Ishikawa (cell line): Measurements from ENCODE around the gene HOXD13.

Experiments
- CEBPB ChIP-seq: IDR thresholded peaks from 2 replicates; pipeline ENCODE4 v1.6.1; 2012
- CREB1 ChIP-seq: IDR thresholded peaks from 2 replicates; pipeline ENCODE4 v1.6.1; 2012; ENCODE audit warnings: low read depth
- EGR1 ChIP-seq: IDR thresholded peaks from 2 replicates; pipeline ENCODE4 v1.6.1; 2012
- EP300 ChIP-seq: IDR thresholded peaks from 2 replicates; pipeline ENCODE4 v1.6.1; 2012; ENCODE audit warnings: borderline replicate concordance
- FOXM1 ChIP-seq: IDR thresholded peaks from 2 replicates; pipeline ENCODE4 v1.6.1; 2012; ENCODE audit warnings: low read depth, borderline replicate concordance
- MAX ChIP-seq: IDR thresholded peaks from 2 replicates; pipeline ENCODE4 v1.6.1; 2012
- NFIC ChIP-seq: IDR thresholded peaks from 2 replicates; pipeline ENCODE4 v1.6.1; 2012
- RAD21 ChIP-seq: IDR thresholded peaks from 2 replicates; pipeline ENCODE4 v1.6.1; 2012; ENCODE audit warnings: low read depth
- REST ChIP-seq: IDR thresholded peaks from 2 replicates; pipeline ENCODE4 v1.6.1; 2012; ENCODE audit warnings: low read depth, mild to moderate bottlenecking
- TAF1 ChIP-seq: IDR thresholded peaks from 2 replicates; pipeline ENCODE4 v1.6.1; 2012; ENCODE audit warnings: low read depth, mild to moderate bottlenecking
- TCF12 ChIP-seq: IDR thresholded peaks from 2 replicates; pipeline ENCODE4 v1.6.1; 2012; ENCODE audit warnings: low read depth
- TEAD4 ChIP-seq: IDR thresholded peaks from 2 replicates; pipeline ENCODE4 v1.6.1; 2012
- YY1 ChIP-seq: IDR thresholded peaks from 2 replicates; pipeline ENCODE4 v1.6.1; 2012; ENCODE audit warnings: low read depth
- ZBTB7A ChIP-seq: IDR thresholded peaks from 2 replicates; pipeline ENCODE4 v1.6.1; 2012; ENCODE audit warnings: low read depth
- TF ChIP-seq, protein P1 (sequence below): IDR thresholded peaks from 2 replicates; pipeline ENCODE4 v1.6.1; 2012

The HOXD13 gene

DNA sequence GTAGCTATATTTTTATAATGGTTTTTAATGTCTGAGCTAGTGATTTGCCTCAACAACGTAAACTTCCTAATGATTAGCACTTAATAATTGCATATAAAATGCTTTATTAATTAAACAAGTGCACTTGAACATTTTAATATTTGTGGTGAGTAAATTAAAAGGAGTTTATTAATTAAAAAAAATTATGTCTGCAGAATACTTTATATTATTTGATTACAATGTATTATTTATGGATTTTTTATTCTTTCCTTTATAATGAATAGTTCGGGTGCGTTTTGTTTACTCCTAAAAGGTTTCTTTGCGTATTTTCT is 39.3 kb downstream of the HOXD13 start:
- no peak for TF ChIP-seq CEBPB
- TF ChIP-seq YY1: no peak
- TF ChIP-seq TAF1: no peak
- no peak for TF ChIP-seq CREB1
- TF ChIP-seq EP300: no peak
- TF ChIP-seq REST: no peak
- TF ChIP-seq FOXM1: no peak
- no peak for TF ChIP-seq NFIC
- no peak for TF ChIP-seq TCF12
- TF ChIP-seq ZBTB7A: no peak
- no peak for TF ChIP-seq RAD21
- TF ChIP-seq MAX: no peak
- TF ChIP-seq TEAD4: no peak
- TF ChIP-seq, protein P1, sequence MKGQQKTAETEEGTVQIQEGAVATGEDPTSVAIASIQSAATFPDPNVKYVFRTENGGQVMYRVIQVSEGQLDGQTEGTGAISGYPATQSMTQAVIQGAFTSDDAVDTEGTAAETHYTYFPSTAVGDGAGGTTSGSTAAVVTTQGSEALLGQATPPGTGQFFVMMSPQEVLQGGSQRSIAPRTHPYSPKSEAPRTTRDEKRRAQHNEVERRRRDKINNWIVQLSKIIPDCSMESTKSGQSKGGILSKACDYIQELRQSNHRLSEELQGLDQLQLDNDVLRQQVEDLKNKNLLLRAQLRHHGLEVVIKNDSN: no peak
- no peak for TF ChIP-seq EGR1

DNA sequence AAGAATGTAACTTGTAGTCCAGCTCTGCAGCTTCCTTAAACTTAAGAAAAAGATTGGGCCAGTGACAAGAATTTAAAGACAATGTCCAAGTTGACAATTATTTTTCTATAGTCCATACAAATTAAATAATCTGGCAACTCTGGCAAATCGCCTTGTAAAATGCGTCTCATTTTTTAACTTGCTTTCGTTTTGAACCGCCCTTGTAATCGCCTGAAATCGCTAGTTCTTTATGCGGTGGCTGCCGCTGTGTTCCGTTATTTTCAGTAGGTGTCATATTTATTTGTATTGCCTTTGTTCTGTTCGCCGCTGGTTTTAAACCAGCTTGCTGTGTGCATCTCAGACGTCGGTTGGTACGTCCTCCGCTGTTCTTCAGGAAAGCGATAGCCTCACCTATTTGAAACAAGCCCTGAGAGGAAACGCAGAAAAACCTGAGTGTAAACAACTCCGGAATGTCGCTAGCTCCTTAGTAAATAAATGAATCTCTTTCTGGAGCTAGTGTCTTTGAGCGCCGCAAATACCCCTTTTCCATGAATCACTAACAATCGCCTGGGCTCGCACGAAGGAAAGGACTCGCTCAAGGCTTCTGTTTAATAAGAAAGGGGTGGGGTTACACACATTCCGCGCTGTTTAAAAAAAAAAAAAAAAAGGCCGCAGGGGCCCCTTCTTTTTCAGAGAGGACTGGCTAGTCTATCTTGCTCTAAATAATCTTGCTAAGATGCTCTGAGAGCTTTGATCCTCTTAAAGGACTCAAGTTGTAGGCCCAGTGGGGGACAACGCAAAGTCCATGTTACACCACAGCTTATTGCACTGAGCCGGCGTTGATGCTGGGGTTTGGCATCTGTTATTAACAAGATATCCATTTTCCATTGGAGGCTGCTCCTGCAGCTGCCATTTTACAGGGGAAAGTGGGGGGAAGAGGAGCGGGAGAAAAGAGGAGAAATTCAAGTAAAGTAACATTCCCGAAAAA is 40.0 kb downstream of the HOXD13 start:
- TF ChIP-seq ZBTB7A: no peak
- TF ChIP-seq EGR1: no peak
- no peak for TF ChIP-seq NFIC
- TF ChIP-seq REST: no peak
- TF ChIP-seq, protein P1: no peak
- no peak for TF ChIP-seq CEBPB
- no peak for TF ChIP-seq EP300
- TF ChIP-seq MAX: no peak
- no peak for TF ChIP-seq RAD21
- TF ChIP-seq TEAD4: no peak
- no peak for TF ChIP-seq CREB1
- TF ChIP-seq TAF1: no peak
- no peak for TF ChIP-seq TCF12
- no peak for TF ChIP-seq YY1
- no peak for TF ChIP-seq FOXM1

- TF ChIP-seq YY1 (no peak), RAD21 (no peak), MAX (no peak), CREB1 (no peak), CEBPB (no peak)
These were observed 40.9 kb downstream of the HOXD13 start for GRCh38 chr2:176133389-176133788.

- TF ChIP-seq EGR1: no peak
- no peak for TF ChIP-seq REST
- no peak for TF ChIP-seq CREB1
- no peak for TF ChIP-seq EP300
- no peak for TF ChIP-seq RAD21
- no peak for TF ChIP-seq CEBPB
- no peak for TF ChIP-seq YY1
- no peak for TF ChIP-seq TCF12
- TF ChIP-seq MAX: no peak
- no peak for TF ChIP-seq ZBTB7A
- TF ChIP-seq NFIC: no peak
- no peak for TF ChIP-seq FOXM1
- TF ChIP-seq TAF1: no peak
- no peak for TF ChIP-seq TEAD4
- TF ChIP-seq, protein P1: no peak
These were observed 41.5 kb downstream of the HOXD13 start for GRCh38 chr2:176134035-176134434.
